Posterior cingulate gyrus (tissue), 11 donors: ENCODE measurements around the gene MAT2B.
"Not testable (repeated sequence)": the region's sequence is repeated elsewhere in the genome, so short reads cannot be mapped to it uniquely, and the experiment has no call there.

ENCODE experiments used
- DNase-seq, 10 donors: peaks; one replicate each; pipeline versions ENCODE4 v3.0.0 to v3.0.0-alpha.2; 2020 to 2021; ENCODE audit warnings: mixed read lengths in 3 of 10
- intact Hi-C: fragments of 100-400 bp; cut with DNase I; formaldehyde crosslinking; loops from one replicate; pipeline ENCODE4 v1.15.1; 2023

The MAT2B gene

DNA sequence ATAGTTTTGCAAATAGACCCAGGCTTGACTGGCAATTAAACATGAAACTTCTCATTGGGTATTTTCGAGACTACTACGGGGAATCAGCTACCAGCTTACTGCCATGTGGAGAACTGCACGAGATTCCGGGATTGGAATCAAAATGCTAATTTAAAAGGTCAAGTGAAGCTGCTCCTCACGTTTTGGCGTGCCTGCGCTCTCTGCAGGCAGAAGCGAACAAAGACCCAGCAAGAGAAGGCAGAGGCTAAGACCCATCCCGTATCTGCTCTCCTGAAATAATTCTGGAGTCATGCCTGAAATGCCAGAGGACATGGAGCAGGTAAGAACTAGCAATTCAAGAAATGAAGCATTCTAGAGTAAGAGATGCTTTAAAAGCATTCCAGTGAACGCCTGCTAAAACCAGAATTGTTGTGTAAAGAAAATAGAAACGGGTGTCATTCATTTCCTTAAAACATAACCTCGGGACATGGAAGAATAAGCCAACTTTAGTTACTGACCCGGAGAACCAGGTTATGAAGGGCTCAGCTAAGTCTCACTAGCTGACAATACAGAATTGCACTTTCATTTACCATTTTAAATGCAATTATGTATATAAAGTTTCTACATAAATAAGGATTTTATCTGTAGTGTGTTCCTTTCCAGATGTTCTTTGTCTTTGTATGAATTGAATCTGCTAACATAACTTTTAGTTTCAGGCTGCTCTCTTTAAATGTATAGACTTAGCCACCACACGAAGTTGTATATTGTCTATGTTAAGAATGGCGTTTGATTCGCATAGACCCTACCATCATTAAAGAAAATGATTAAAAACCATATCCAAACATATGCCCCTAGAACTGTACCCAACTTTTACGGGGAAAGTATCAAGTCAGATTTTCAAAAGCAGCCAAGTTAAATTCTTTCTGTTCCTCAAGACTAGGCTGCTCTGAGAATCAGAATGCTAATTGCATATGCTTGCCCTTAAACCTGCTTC is 2.0 kb upstream of the MAT2B start:
- intact Hi-C loops = no loop called here
- DNase-seq = peak in 6 of 10 donors; percentile 14 to 86 (median 38)

DNA sequence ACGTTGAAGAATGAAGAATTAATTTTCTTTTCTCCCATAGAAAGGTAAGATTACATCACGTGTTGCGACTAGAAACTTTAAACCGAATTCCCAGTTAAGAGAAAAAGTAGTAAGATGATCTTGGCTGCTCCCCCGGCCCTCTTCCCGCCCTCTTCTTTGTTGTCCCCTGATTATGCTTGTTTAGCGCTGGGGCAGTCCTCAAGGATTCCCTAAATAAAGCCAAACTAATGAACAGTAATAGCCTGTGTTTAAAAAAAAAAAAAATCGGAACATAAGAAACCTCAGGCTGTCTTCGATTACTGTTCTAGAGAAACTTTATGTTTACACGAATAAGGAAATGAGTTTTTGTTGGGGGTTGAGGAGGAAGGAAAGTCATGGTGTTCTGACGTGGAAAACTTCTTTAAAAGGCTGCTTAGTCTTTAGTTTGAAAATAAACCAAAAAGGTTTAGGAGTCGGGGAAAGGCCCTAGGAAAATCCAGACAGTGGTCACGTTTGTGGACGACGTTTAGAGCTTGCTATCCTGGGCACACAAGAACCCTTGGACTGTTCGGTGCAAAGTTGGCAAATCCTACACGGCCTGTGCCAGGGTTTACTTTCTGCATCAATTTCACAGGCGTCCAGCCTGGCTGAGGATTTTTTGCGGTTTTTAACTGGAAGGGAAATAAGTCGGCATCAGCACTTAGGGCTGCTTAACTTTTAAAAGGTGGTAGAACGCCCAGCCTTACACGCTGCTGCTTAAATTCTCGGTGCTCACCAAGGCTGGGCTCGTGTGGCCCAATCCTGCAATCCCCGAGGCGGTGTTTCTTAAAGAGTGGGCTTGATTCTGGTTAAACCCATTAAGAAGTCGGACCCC is 1.1 kb upstream of the MAT2B start:
- intact Hi-C loops = no loop called here
- peak in 7 of 10 donors; percentile 19 to 86 (median 43) for DNase-seq

DNA sequence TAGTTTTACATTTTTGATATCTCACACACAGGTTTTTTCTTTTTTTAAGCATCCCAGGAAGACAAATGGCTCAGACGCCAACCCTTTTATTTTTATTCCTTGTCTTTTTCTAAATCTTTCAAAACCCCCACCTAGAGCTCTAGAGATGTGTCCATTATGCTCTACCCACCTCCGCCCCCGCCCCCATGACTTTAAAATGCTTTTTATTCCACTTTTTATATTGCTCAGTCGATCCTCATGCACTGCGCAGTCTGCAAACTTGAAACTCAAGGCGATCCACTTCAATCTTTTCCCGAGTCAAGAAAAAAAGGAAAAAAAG is 411 bp upstream of the MAT2B start:
- intact Hi-C loops = loop anchor here (1.0 kb wide), 1 partner anchor 45 kb away; the partner anchor contains the start of genes HMMR and NUDCD2
- no peak for DNase-seq

DNA sequence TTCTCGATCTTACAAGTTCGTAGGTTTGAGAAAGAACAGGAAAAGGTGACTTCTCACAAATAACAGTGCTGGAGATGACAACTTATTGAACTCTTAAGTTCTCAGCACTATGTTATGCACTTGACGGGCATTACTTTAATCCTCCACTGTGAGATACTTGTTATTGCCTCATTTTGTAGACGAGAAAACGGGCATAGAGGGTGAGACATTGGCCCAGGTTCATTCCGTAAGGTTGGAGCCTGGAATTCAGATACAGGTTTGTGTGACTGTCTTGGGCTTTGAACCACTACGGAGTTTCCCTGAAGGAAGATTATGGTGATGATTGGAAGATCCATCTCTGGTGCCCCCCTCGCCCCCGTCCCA is 657 bp downstream of the MAT2B start:
- DNase-seq = no peak
- intact Hi-C loops = no loop called here

DNA sequence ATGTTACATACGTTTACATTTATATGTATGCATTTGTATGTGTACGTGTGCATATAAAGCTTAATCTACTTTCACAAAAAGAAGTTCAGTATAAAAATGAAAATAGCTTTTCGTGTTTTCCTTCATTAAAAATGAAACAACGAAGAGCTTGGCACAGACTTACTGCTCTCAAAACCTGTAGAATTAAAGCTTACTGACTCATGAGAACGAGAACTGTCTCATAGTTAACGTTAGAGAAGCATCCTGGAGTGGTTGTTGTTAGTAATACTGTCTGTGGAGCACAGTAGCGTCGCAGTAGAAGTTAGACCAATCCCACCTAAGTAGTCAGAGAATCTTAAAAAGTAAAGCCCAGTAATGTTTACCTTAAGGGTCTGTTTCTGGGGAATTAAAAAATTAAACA is 1.3 kb downstream of the MAT2B start:
- no peak for DNase-seq
- intact Hi-C loops = no loop called here

DNA sequence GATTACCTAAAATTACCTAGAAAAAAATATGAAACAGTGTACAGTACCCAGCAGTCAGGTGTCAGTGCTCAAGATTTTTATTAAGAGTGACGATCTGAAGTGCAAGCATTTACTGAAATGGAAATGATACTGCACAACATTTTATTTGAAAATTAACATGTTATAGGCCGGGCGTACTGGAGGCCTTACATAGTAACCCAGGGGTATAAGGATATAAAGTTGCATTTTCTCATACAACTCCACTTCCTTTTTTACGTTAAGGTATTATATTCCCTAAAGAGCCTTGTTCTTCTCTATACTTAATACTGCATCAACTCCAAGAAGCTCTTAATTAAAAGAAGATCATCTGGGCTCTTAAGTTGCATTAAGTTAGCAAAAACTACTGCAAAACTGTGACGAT is 3.3 kb downstream of the MAT2B start:
- no peak for DNase-seq
- intact Hi-C loops = no loop called here

DNA sequence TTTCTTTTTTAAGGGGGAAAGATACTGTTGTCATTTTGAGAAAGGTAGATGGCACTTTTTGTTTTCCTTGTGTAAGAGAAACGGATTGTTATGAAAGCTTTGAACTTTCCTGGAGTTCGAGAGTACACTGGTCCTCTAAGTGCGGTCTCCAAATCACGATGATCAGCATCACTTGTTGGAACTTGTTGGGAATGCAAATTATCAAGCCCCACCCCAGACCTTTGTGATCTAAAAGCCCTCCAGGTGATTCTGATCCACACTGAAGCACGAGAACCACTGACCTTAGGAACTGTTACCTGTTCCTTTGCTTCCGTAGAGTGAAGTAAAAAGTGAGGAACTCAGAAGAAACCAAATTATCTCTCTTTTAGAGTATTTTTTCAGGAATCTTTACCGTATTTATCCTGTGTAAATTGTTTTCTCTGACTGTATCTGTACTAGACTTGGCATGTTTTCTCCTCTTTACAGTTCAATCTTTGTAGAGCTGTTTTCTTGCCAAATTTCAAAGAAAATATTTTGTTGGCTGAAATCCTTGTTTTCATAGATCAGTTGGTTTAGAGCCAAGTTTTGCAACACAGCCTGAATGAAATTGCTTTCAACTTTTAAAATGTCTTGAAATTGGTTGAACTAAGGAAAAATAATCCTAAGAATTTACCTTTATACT is 4.0 kb downstream of the MAT2B start:
- DNase-seq = no peak
- intact Hi-C loops = no loop called here

DNA sequence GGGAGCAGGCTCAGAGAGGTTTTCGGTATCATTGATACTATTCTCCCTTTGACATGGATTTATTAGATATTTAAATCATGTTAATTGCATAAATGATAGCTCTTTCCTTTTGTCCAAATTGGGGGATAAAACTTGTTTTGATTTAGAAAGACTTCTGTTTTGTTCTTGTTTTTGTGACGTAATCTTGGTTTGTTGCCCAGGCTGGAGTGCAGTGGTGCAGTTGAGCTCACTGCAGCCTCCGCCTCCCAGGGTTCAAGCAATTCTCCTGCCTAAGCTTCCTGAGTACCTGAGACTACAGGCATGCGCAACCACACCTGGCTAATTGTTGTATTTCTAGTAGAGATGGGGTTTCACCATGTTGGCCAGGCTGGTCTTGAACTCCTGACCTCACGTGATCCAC is 7.1 kb downstream of the MAT2B start:
- intact Hi-C loops = no loop called here
- DNase-seq = no peak

DNA sequence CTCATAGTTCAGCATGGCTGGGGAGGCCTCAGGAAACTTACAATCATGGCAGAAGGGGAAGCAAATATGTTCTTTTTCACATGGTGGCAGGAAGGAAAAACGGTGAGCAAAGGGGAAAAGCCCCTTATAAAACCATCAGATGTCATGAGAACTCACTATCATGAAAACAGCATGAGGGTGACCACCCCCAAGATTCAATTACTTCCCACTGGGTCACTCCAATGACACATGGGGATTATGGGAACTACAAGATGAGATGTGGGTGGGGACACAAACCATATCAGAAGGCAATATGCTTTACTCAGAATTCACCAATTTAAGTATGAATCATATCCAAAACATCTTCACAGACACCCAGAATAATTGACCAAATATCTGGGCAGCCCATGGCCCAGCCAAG is 19.7 kb downstream of the MAT2B start:
- intact Hi-C loops = no loop called here
- no peak for DNase-seq

DNA sequence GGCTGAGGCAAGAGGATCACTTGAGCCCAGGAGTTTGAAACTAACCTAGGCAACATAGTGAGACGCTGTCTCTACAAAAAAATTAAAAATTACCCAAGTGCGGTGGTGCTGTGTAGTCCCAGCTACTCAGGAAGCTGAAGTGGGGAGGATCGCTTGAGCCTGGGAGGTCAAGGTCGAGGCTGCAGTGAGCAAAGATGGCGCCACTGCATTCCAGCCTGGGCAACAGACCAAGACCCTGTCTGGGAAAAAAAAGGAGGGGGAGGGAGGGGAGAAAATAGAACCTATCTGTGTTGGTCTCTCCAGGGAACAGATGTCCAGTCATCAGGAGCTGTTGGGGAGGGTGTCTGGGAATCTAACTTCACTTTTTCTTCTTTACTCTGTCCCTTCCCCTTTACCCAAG is 24.3 kb downstream of the MAT2B start:
- no peak for DNase-seq
- intact Hi-C loops = no loop called here

DNA sequence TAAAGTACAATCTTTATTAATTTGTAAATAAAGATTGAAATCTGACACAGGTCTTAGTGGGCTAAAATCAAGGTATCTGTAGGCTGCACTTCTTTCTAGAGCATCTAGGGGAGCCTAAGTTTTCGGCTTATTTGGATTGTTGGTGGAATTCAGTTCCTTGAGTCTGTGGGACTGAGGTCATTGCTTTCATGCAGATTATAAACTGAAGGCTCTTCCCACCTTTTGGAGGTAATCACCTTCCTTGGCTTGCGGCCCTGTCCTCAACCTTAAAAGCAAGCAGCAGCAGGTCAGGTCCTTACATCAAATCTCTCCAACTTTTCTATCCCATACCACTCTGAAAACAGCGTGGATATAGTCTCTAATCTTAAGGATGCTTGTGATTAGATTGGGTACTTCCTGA is 25.9 kb downstream of the MAT2B start:
- intact Hi-C loops = no loop called here

DNA sequence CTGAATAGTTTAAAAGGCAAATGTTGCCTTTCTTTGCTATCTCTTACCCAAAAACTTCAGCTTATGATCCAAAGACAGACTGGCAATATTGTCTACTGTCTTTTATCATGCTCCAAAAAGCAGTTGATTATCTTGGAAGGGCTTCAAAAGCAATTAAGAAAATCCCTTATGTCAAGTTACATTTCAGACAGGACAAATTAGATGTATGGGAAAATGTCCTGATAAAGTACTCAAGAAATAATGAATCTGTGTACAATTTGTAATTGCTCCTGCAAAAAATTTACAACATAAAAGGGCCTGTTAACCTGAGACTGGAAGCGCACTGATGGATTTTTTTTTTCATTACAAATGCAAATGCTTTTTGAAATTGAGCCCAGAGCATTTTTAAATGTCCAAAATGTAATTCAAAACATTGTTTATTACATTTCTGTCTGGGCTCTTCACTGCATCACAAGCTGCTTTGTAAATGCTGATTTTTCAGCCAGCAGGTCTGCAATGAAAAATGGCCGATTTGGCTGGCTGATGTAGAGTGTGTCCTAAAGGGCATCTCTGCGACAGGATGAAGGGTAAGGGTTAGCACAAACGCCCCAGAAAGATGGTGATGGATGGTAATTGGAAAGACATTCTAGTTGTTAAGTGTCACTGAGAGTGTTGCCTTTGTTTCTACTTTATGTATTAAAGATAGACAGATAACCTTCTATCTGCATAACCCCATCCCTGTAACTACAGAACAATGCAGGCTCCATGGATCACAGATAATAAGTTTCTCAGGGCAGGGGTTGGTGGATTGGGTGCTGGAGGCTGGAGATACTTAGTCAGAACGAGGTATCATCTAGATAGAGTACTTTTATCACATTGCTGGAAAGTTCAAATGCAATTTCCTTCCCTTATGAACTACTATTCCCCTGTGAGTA is 27.0 kb downstream of the MAT2B start:
- intact Hi-C loops = no loop called here
- DNase-seq = no peak

More for the DNA sequence above, 25.9 kb downstream of the MAT2B start:
- no peak for DNase-seq

DNA sequence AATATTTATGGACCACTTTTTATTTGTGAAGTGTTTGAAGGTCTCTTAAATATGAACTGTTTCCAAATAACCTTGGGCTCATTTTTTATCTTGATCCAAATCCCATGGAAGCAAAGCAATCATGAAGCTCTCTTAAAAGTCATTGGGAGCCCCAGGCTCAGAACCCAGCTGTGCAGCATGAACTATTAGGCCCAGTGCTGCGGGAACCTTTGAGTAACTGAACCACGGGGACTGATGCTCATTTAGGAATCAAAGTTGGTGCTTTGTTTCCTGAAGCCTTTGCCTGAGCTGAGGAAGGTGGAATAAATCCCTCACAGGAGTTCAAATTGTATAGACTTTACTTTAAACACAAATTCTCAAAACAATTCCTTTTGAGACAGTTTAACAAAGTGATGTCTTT is 27.8 kb downstream of the MAT2B start:
- intact Hi-C loops = no loop called here
- no peak for DNase-seq

DNA sequence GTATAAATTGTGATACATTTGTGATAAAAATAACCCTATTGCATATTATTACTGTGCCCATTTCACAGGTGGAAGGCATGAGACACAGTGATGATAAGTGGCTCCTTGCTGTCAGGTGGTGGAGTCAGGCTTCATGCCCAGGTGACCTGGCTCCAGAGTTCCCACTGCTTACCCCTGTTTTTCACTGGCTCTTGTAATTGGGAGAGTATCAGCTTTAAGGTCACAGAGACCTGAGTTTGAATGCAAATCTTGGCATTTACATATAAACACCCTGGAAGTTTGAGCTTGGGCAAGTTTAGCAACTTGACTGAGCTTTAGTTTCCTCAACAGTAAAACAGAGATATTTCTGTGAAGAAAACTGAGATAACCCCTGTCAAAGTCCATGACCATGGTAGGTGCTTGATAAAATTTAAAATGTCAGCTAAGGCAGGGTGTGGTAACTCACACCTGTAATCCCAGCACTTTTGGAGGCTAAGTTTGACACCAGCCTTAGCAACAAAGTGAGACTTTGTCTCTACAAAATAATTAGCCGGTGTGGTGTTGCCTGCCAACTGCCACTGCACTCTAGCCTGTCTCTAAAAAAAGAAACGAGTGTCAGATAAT is 29.2 kb downstream of the MAT2B start:
- no peak for DNase-seq

DNA sequence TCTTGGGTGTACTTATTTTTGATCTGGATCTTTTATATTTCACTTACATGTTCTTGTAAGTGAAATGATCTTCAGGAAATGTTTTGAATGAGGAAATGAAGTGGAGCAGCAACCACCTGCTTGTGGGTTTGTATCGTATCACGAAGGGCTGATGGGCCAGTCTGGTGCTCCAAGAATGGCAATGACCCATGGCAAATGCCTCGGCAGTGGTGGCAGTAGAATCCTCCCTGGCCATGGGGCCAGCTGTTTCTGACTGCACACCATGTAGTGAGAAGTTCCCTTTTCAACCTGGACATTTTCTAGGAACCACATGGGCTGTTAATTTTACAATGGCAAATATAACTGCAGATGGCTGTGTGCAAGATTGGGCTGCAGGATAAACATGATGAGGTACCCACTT is 29.9 kb downstream of the MAT2B start:
- DNase-seq = no peak

More for the DNA sequence above, 29.2 kb downstream of the MAT2B start:
- intact Hi-C loops = no loop called here

DNA sequence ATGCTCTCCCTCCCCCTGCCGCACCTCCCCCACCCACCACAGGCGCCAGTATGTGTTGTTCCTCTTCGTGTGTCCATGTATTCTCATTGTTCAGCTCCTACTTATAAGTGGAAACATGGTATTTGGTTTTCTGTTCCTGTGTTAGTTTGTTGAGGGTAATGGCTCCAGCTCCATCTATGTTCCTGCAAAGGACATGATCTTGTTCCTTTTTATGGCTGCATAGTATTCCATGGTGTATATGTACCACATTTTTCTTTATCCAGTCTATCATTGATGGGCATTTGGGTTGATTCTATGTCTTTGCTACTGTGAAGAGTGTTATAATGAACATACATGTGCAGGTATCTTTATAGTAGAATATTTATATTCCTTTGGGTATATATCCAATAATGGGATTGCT is 31.0 kb downstream of the MAT2B start:
- intact Hi-C loops = not testable (repeated sequence)

More for the DNA sequence above, 29.9 kb downstream of the MAT2B start:
- intact Hi-C loops = no loop called here

DNA sequence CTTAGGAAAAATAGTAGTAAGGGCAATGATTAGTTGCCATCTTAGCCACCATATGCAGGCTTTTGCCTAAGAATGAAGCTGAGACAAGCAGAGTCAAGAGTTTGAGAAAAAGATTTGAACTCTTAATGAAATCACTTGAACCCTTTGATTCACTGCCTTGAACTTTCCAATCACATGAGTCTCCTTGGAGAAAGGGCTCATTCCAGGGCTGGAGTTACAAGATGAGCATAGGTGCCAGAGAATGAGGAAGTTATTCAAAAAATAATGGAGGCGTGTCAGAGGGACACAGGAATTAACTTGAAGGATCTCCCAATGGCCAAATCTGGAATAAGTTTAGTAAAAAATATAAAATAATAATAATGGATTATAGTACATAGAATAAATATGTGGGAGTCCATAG is 35.3 kb downstream of the MAT2B start:
- DNase-seq = no peak
- intact Hi-C loops = no loop called here

More for the DNA sequence above, 31.0 kb downstream of the MAT2B start:
- DNase-seq = not testable (repeated sequence)

DNA sequence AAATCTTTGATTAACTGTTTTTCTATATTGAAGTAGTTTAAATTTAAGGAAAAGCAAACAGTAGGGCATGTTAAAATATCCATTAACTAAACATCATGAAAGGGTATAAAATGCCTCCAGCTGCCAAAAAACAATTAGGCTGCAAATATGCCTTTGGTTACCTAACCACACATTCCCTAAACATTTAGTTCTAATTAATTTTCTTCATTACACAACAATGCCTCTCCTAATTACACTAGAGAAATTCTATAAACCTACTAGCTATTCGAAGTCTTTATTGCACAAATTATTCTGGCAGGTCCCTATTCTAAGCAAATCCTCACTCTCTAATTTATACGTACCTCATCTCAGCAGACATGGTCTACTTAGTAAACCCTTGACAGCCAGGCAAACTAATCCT is 37.4 kb downstream of the MAT2B start:
- no peak for DNase-seq
- intact Hi-C loops = no loop called here

DNA sequence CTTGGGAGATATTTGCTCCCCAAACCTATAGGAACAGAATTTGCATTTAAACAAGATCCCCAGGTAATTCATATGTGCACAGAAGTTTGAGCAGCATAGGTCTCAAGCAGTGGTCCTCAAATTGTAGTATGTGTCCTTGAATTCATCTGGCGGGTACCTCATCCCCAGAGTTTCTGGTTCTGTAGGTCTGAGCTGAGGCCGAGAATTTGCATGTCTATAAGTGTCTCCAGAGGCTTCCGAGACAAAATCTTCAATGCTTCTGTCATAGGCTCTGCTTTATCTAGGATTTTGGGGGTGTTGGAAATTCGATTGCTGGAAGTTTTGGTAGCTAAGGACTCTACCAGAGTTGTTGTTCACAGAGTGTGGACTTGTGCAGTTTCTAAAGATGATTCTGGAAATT is 38.6 kb downstream of the MAT2B start:
- intact Hi-C loops = no loop called here
- no peak for DNase-seq

DNA sequence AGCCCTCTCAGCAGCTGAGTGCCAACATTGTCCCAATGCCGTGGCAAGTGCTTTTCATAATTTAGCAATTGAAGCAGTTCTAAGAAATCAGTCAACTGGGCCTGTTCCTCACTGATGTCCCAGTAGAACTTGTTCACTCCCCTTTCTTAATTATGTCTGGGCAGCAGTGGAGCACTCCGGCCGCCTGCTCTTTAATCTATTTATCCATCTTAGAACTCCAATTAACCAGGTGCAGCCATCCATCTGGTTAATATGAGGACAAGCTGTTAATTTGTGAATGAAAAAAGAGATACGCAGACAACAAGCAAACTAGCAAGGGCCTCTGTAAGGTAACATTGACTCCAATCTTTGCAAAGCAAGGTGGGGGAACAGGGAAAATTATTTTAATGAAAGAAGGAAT is 39.4 kb downstream of the MAT2B start:
- intact Hi-C loops = no loop called here

More for the DNA sequence above, 39.4 kb downstream of the MAT2B start:
- DNase-seq = no peak
